PC-9 (cell line): ENCODE results near the gene GXYLT2. TPM values are rescaled to one million over a fixed set of nuclear protein-coding genes. Genes with fewer than 3 reads are reported as not detected.

Experiments
- BruUV-seq: library from RNA; stranded (reverse); fragments of 400-500 nt; replicated peaks from 2 replicates; lab custom pipeline; 2021; lab: Mats Ljungman, UMichigan
- CTCF ChIA-PET: fragments of 300-600 bp; sonication (Branson Sonifier 250); formaldehyde crosslinking; loops from one replicate; lab custom pipeline; 2022; ENCODE audit warnings: antibody characterized with exemption; lab: Charles Lee
- POLR2A ChIA-PET: fragments of 300-600 bp; sonication (Branson Sonifier 250); formaldehyde crosslinking; loops from one replicate; lab custom pipeline; 2022; ENCODE audit warnings: antibody characterized with exemption; ENCODE audit not compliant: unreplicated experiment; lab: Charles Lee
- DNase-seq, 2 experiments: peaks; one replicate each; pipeline versions ENCODE4 v3.0.0 to v3.0.0-alpha.2; 2015 to 2022; ENCODE audit warnings: mixed read lengths in 1 of 2
- H2AFZ ChIP-seq: fragments of 200-600 bp; sonication (generic); 2 replicates; pipeline ENCODE4 v1.8.1; 2017; ENCODE audit warnings: antibody characterized with exemption
- H3F3A ChIP-seq: fragments of 200-600 bp; sonication (generic); 2 replicates; pipeline ENCODE4 v1.8.1; 2017; ENCODE audit warnings: antibody characterized with exemption, mild to moderate bottlenecking, low read depth; ENCODE audit not compliant: insufficient read depth
- H3K27ac ChIP-seq: fragments of 200-600 bp; sonication (generic); 2 replicates; pipeline ENCODE4 v1.6.1; 2016; ENCODE audit warnings: mixed run types
- H3K27me3 ChIP-seq: fragments of 200-600 bp; sonication (generic); 2 replicates; pipeline ENCODE4 v1.6.1; 2016; ENCODE audit warnings: low read depth, mixed run types; ENCODE audit not compliant: insufficient read depth
- H3K36me3 ChIP-seq: fragments of 200-600 bp; sonication (generic); 2 replicates; pipeline ENCODE4 v1.6.1; 2016; ENCODE audit warnings: low read depth, mixed run types
- H3K4me1 ChIP-seq: fragments of 200-600 bp; sonication (generic); replicated peaks from 2 replicates; pipeline ENCODE4 v1.6.1; 2016; ENCODE audit warnings: mixed run types; ENCODE audit not compliant: insufficient read depth
- H3K4me2 ChIP-seq: fragments of 200-600 bp; sonication (generic); 2 replicates; pipeline ENCODE4 v1.6.1; 2017; ENCODE audit warnings: mixed run types
- H3K4me3 ChIP-seq: fragments of 200-600 bp; sonication (generic); 2 replicates; pipeline ENCODE4 v1.6.1; 2016; ENCODE audit warnings: mixed run types
- H3K79me2 ChIP-seq: fragments of 200-600 bp; sonication (generic); 2 replicates; pipeline ENCODE4 v1.6.1; 2017; ENCODE audit warnings: low read depth, mixed run types
- H3K9me2 ChIP-seq: fragments of 200-600 bp; sonication (generic); 2 replicates; pipeline ENCODE4 v1.8.1; 2017; ENCODE audit warnings: mild to moderate bottlenecking; ENCODE audit not compliant: insufficient read depth
- H3K9me3 ChIP-seq: fragments of 200-600 bp; sonication (generic); 2 replicates; pipeline ENCODE4 v1.8.1; 2016; ENCODE audit warnings: low read depth; ENCODE audit not compliant: insufficient read depth
- H4K20me1 ChIP-seq: fragments of 200-600 bp; sonication (generic); 2 replicates; pipeline ENCODE4 v1.8.1; 2017; ENCODE audit not compliant: insufficient read depth
- CTCF ChIP-seq: fragments of 200-600 bp; sonication (generic); conservative IDR thresholded peaks from 2 replicates; pipeline ENCODE4 v1.6.1; 2017; ENCODE audit warnings: mixed run types, antibody characterized with exemption, mild to moderate bottlenecking, moderate library complexity
- EZH2 ChIP-seq: fragments of 200-600 bp; sonication (generic); IDR thresholded peaks from 2 replicates; pipeline ENCODE4 v1.8.0; 2017; ENCODE audit warnings: antibody characterized with exemption, low read depth
- intact Hi-C: fragments of 100-400 bp; cut with micrococcal nuclease; formaldehyde crosslinking; loops from one replicate; pipeline ENCODE4 v1.10.0; 2022; ENCODE audit not compliant: unreplicated experiment
- total RNA-seq: library from RNA; stranded (reverse); gene quantifications from 2 replicates; pipeline ENCODE4 v1.2.3, GENCODE V29; 2021

The GXYLT2 gene
- total RNA-seq, 1 experiment from 2014 or later = 2.9 TPM

DNA sequence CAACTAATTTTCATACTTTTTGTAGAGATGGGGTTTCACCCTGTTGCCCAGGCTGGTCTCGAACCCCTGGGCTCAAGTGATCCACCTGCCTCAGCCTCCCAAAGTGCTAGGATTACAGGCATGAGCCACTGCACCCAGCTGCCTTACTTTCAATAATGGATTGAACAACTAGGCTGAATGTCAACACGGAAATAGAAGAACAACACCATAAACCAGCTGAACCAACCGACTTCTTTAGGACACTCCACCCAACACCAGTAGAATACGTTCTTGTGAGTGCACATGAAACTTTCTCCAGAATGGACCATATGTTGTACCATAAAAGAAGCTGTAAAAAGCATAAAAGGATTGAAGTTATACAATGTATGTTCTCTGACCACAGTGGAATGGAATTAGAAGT, 42.9 kb downstream of the GXYLT2 start:
- H3K9me2 ChIP-seq = no peaks in the 10 kb centered on the region
- ChIA-PET POLR2A (no interaction called here), CTCF (no interaction called here)
- no peaks in the 10 kb centered on the region for H4K20me1 ChIP-seq
- TF ChIP-seq EZH2 = no peak
- no peak for TF ChIP-seq CTCF
- no peaks in the 10 kb centered on the region for H3K36me3 ChIP-seq
- no peaks in the 10 kb centered on the region for H3F3A ChIP-seq
- no TSS peak for BruUV-seq
- H3K79me2 ChIP-seq = no peaks in the 10 kb centered on the region
- H3K4me1 ChIP-seq = no peaks in the 10 kb centered on the region
- no peaks in the 10 kb centered on the region for H3K27me3 ChIP-seq
- no peak overlapping the region for H3K4me3 ChIP-seq
- intact Hi-C loops = no loop called here
- no peak for DNase-seq
- no peaks in the 10 kb centered on the region for H3K9me3 ChIP-seq
- no peak overlapping the region for H2AFZ ChIP-seq
- H3K27ac ChIP-seq = no peak overlapping the region
- no peak overlapping the region for H3K4me2 ChIP-seq

GRCh38 chr3:72932416-72932815, 44.6 kb downstream of the GXYLT2 start:
- intact Hi-C loops = no loop called here
- Histone ChIP-seq H3K27ac (no peak overlapping the region), H3K79me2 (no peaks in the 10 kb centered on the region), H3K36me3 (no peaks in the 10 kb centered on the region), H3F3A (no peaks in the 10 kb centered on the region), H3K9me2 (no peaks in the 10 kb centered on the region), H3K4me1 (no peaks in the 10 kb centered on the region), H3K4me3 (no peak overlapping the region), H4K20me1 (no peaks in the 10 kb centered on the region), H2AFZ (no peak overlapping the region), H3K27me3 (no peaks in the 10 kb centered on the region), H3K9me3 (no peaks in the 10 kb centered on the region), H3K4me2 (no peak overlapping the region)
- no TSS peak for BruUV-seq
- TF ChIP-seq EZH2 (no peak), CTCF (no peak)
- ChIA-PET POLR2A (no interaction called here), CTCF (no interaction called here)
- no peak for DNase-seq

- CTCF ChIA-PET = interaction anchor here (0.5 to 0.7 kb wide), 2 partner anchors 118 to 1368 kb away, joined by 4 read pairs; no protein-coding TSS in a partner anchor
- H3K4me1 ChIP-seq = peaks cover 7% of the 10 kb centered on the region; the same call in 1 of the 2 replicates
- H3F3A ChIP-seq = peaks cover 8% of the 10 kb centered on the region; the same call in 1 of the 2 replicates
- BruUV-seq = no TSS peak
- no peak overlapping the region for H2AFZ ChIP-seq
- no peak overlapping the region for H3K27ac ChIP-seq
- H3K79me2 ChIP-seq = no peaks in the 10 kb centered on the region
- no peaks in the 10 kb centered on the region for H3K9me2 ChIP-seq
- no peaks in the 10 kb centered on the region for H3K27me3 ChIP-seq
- intact Hi-C loops = loop anchor here (1.0 to 2.0 kb wide), 3 partner anchors 58 to 148 kb away; partner anchors contain the start of gene PPP4R2
- no peak for TF ChIP-seq EZH2
- peak; percentile 81 for TF ChIP-seq CTCF
- peak; percentile 29 to 70 for DNase-seq
- H3K4me3 ChIP-seq = peak overlapping the region; percentile 24; the same call in 1 of the 2 replicates
- no peaks in the 10 kb centered on the region for H3K9me3 ChIP-seq
- H3K4me2 ChIP-seq = peak overlapping the region; percentile 35
- H3K36me3 ChIP-seq = no peaks in the 10 kb centered on the region
- POLR2A ChIA-PET = no interaction called here
- H4K20me1 ChIP-seq = no peaks in the 10 kb centered on the region
These were observed 50.8 kb downstream of the GXYLT2 start for GRCh38 chr3:72938471-72939265.
